GM19099 (cell line): ENCODE data around the gene SERF1B.
"Not testable (repeated sequence)": the region's sequence is repeated elsewhere in the genome, so short reads cannot be mapped to it uniquely, and the experiment has no call there.

Experiments
- POLR2A ChIP-seq: IDR thresholded peaks from 3 replicates; pipeline ENCODE4 v1.6.1; 2011; ENCODE audit warnings: low read depth; ENCODE audit not compliant: insufficient read length; ENCODE audit errors: extremely low read depth

SERF1B gene

DNA sequence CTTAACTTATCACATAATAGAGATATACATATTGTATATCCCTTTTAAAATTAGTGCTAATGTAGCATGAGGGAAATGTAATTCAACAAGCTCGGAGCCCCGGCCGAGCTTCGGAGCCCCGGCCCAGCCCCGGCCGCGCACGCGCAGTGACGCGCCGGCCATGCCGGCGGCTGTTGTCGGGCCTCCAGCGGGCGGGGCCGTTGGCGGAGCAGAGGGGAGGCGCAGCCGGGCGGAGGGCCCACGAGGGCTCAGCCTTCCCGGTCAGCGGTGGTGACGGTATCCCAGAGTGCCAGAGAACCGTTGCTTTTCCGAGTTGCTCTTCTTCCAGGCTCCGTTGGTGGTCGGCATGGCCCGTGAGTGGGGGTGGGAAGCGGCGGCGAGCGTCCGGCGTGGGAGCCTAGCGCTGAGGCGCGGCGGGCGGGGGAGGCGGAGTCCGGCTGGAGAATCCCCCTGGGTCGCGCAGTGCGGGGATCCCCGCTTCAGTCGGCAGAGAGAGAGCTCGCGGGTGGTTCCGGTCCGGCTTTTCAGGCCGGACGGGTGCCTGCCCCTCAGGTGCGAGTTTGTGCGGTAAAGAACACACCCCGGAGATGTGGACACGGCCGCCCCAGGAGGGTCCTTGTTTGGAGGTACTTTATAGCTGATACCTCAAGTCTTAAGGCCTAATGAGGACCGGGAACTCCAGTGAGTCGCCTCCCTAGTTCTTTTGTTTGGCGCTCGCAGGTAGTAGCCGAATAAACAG lies at the start of gene SERF1B:
Gene SERF1B (plus strand): TSS at position 146 of the 739 bp plus-strand sequence. CDS start 201 bp downstream, at position 347.
- TF ChIP-seq POLR2A = not testable (repeated sequence)
